D721Med (cell line): ENCODE data around the gene COL8A2.

Source experiments
- DNase-seq: peaks from one replicate; pipeline ENCODE4 v3.0.0; 2011; ENCODE audit warnings: low spot score; ENCODE audit not compliant: insufficient read length
- FAIRE-seq: peaks from 2 replicates; lab custom pipeline; 2011; peaks lifted over from hg19 to GRCh38; lab: Jason Lieb, UNC
- CTCF ChIP-seq: IDR thresholded peaks from 2 replicates; pipeline ENCODE4 v1.5.1; 2012; ENCODE audit warnings: mild to moderate bottlenecking, control low read depth; ENCODE audit not compliant: insufficient read depth; ENCODE audit errors: missing control alignments

Gene COL8A2

DNA sequence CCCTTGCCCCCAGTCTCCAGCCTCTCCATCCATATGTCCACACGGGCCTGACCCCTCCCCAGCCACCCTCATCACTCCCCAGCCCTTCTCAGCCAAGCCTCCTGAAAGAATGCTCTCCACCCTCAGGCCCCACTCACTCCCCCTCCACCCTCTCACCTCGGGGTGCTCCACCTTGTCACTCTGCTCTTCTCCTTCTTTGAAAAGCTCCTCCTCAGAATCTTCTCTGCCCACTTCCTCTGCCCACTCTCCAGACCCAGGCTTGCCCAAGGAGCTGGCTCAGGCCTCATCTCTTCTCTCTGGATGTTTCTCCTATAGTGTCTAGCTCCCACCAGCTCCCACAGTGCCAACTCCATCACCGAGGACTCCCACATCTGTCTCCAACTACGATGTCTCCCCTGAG is 13.9 kb downstream of the COL8A2 start:
- TF ChIP-seq CTCF = no peak
- DNase-seq (no peak), FAIRE-seq (no peak)

GRCh38 chr1:36109041-36109679 is 15.9 kb downstream of the COL8A2 start:
- DNase-seq (no peak), FAIRE-seq (no peak)
- no peak for TF ChIP-seq CTCF

- no peak for TF ChIP-seq CTCF
- no peak for DNase-seq
- no peak for FAIRE-seq
Observed at GRCh38 chr1:36108314-36108713, 16.7 kb downstream of the COL8A2 start.

GRCh38 chr1:36107394-36107793 is 17.6 kb downstream of the COL8A2 start:
- FAIRE-seq = no peak
- TF ChIP-seq CTCF = no peak
- no peak for DNase-seq

DNA sequence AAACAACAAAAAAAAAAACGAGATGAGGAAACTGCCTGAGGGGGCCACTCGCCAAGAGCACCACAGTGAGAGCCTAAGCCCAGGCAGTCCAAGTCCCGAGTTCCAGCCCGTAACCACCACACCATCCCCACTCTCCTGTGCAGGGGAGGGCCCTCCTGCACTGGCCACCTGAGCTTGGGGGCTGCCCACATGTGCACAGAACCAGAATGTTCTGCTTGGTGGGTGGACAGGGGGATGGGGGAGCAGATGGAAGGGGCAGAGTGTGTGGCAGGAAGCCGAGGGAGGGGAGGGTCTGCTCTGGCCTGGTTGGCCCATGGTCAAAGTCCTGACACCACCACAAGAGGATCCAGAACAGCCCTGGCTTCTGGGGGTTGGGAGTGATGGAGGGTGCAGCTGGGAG is 18.8 kb downstream of the COL8A2 start:
- FAIRE-seq = no peak
- no peak for TF ChIP-seq CTCF
- no peak for DNase-seq

GRCh38 chr1:36101546-36101945 is 23.5 kb downstream of the COL8A2 start:
- TF ChIP-seq CTCF = no peak
- FAIRE-seq = no peak
- DNase-seq = no peak

GRCh38 chr1:36100376-36100775 is 24.6 kb downstream of the COL8A2 start:
- TF ChIP-seq CTCF = no peak
- FAIRE-seq (no peak), DNase-seq (no peak)
